Measurements from ENCODE around the gene RNASE13.

RNASE13 gene

GRCh38 chr14:21003788-21004346 lies 30.7 kb downstream of the RNASE13 start:
- H3K4me3 ChIP-seq (ENCODE audit: low read depth, low read length), result no peak overlapping the region
- TF ChIP-seq CTCF (IDR thresholded peaks at IDR 0.05; ENCODE audit: low read depth, low read length), result no peak

GRCh38 chr14:21001218-21001617 lies 33.4 kb downstream of the RNASE13 start:
- H3K4me3 ChIP-seq (ENCODE audit: low read depth, low read length), result no peak overlapping the region
- TF ChIP-seq CTCF (IDR thresholded peaks at IDR 0.05; ENCODE audit: low read depth, low read length), result no peak

- TF ChIP-seq CTCF (IDR thresholded peaks at IDR 0.05; ENCODE audit: low read depth, low read length), result no peak
- no peak overlapping the region for H3K4me3 ChIP-seq (ENCODE audit: low read depth, low read length)
Measured at GRCh38 chr14:20999591-20999990, 35.0 kb downstream of the RNASE13 start.

- no peak within 1 kb of the TSS for H3K4me3 ChIP-seq (ENCODE audit: low read depth, low read length)
- TF ChIP-seq CTCF (IDR thresholded peaks at IDR 0.05; ENCODE audit: low read depth, low read length), result no peak
Measured at GRCh38 chr14:20998674-20999366, 35.8 kb downstream of the RNASE13 start, which contains the start of gene SLC39A2. Gene SLC39A2 (plus strand): TSS chr14:20999293. CDS start chr14:20999447, 154 bp downstream.

GRCh38 chr14:20998139-20998538 lies 36.5 kb downstream of the RNASE13 start:
- H3K4me3 ChIP-seq (ENCODE audit: low read depth, low read length), result no peak overlapping the region
- no peak for TF ChIP-seq CTCF (IDR thresholded peaks at IDR 0.05; ENCODE audit: low read depth, low read length)

GRCh38 chr14:20997564-20997963 lies 37.0 kb downstream of the RNASE13 start:
- H3K4me3 ChIP-seq (ENCODE audit: low read depth, low read length), result no peak overlapping the region
- no peak for TF ChIP-seq CTCF (IDR thresholded peaks at IDR 0.05; ENCODE audit: low read depth, low read length)

GRCh38 chr14:20997115-20997514 lies 37.5 kb downstream of the RNASE13 start:
- H3K4me3 ChIP-seq (ENCODE audit: low read depth, low read length), result no peak overlapping the region
- no peak for TF ChIP-seq CTCF (IDR thresholded peaks at IDR 0.05; ENCODE audit: low read depth, low read length)
